HG03558 (cell line): ENCODE data around the gene PTH1R.

Experiments
- ATAC-seq: cut with Tn5 transposase; IDR thresholded peaks from one replicate; pipeline ENCODE4 v1.9.1; 2021; ENCODE audit warnings: moderate number of reproducible peaks; ENCODE audit not compliant: unreplicated experiment; ENCODE audit errors: extremely low read depth

PTH1R gene

DNA sequence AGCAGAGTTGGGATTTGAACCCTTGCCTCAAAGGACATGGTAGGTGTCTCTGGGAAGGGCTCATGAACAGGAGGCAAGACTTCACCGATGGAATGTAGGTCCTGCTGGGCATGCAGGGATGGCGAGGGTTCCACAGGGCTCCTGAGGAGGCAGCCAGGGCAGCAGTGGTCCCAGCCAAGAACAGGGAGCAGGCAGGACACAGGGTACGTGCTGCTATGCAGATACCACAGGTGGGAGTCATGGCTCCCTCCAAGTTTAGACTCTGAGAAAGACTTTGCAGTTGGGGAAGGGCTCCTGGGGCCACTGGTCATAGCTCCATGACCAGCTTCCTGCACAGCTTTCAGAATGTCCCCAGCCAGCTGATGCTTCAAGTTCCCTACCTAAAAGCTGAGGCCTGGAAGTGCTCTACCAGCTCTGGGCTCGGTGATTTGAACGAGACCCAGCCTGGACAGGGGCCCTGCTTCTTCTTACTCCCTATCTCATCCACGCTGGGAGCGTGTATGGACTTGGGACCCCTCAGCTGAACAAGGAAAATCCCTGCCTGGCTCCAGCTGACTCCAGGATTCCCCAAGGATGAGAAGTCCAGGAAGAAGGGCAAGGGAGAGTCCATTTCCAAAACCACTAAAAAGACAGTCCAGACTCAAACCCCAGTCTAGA, 15.0 kb upstream of the PTH1R start:
- no peak for ATAC-seq

DNA sequence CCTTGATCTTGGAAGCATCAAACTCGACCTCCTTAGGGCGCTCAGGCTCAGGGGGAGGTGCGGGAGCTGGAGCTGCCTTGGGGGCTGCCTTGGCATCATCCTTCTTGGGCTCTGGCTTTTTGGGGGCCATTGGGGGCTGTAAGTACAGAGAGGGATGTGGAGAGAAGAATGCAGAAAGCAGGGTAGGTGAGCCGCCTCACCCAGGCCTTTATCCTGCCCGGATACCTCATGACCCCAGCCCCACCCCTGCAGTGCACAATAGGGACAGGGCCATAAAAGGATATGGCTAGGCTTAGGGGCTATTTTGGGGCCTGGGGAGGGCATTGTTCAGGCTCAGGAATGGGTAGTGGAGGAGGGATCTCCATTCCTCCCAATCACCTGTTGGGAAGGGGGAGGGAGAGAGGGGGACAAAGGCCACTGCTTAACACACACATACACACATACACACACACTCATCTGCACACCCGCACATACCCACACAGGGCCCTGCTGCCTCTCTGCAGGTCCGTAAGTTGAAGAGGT, 14.2 kb upstream of the PTH1R start, which contains the start of gene MYL3:
MYL3 (minus strand) TSS at position 184 of the 522 bp plus-strand sequence; CDS start at position 130, 54 bp downstream.
- no peak for ATAC-seq

DNA sequence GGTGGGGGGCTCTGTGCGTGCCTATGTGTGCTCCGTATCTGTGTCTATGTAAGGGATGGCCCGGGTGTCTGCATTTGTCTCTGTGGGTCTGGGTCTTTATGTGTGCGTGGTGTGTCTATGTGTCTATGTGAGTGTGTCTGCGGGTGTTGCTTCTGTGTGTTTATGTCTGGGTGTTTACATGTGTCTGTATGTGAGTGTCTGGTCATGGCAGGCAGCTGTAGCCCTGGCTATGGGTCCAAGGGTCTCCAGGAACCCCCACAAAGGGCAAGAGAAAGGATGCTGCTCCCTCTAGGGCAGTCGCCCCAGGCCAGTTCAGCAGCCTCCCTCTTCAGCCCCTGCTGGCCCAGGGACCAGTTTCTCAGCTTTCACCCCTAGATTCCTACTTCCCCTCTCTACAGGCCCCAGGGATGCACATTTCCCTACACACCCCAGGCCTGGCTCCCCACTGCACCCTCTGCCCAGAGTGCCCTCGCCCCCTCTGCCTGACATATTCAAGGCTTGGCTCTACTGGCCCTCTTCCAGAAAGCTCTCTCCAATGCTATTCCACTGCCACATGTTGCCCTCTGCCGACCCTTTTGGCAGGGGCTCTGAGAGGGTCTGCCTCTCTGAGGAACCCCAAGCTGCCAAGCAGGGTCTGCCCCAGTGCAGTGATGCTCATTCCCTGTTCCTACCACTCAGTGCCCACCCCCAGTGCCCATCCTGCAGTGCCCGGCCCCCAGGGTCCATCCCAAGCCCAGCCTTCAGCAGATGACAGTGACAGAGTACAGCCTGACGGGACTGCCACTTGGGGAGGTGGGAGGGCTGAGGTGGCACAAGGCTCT, 13.2 kb upstream of the PTH1R start:
- no peak for ATAC-seq

DNA sequence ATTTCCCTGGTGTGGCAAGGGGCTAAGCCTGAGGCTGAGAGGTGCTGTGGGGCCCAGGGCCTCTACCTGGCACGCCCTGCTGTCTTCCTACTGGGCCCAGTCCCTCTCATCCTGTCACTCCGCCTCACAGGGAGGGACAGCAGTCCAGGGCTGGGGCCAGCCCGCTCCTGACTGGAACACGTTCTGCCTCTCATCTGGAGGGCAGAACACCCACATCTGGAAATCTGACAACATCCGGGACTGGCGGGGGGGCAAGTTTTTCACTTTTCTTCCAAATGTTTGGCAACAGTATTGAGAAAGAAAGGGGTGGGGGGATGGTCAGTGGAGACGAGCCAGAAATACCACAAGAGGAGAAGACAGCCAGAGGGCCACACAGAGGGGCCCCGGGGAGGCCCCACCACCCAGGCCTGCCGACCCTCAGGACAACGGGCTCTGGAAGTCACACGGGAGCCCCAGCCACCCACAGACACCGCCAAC, 12.5 kb upstream of the PTH1R start:
- no peak for ATAC-seq

DNA sequence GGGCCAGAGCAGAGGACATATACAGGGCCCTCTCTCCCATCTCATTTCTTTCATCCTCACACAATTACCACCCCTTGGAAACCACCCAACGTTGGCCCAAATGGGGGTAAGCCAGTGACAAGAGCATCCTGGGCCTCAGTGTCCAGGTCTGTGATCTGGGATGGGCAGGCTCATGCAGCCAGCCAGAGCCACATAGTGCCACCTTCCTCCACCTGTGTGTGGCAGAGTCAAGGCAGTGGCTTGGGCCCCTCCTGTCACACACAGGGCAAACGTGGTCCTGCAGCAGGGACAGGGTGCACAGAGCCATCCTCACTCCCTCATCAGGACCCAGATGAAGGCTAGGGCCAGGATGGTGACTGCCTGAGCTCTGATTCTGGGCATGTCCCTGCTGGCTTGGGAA, 12.0 kb upstream of the PTH1R start:
- ATAC-seq: no peak

DNA sequence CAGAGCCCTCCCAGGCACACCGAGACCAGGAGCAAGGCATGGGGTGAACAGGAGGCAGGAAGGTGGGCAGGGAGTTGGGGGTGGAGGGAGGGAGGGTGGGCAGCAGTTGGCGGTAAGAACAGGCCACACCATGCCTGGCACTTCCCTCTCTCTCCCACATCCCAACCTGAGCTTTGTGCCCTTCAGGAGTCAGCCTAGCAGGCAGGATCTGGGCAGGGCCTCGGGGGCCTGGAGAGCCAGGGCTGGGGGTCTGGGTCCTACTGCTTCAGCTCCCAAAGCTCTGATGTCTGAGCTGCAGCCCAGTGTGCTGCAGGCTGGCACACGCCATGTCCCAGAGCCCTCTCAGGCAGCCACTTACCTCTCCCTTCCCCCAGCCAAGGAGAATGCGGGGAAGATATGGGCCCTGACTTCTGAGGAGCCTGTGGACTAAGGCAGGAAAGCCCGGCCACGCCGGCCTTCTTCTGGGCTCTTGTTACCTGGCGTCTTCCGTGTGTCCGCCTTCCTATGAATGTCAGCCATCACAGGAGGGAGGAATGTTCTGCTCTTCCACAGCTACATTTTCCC, 11.4 kb upstream of the PTH1R start:
- ATAC-seq: no peak

DNA sequence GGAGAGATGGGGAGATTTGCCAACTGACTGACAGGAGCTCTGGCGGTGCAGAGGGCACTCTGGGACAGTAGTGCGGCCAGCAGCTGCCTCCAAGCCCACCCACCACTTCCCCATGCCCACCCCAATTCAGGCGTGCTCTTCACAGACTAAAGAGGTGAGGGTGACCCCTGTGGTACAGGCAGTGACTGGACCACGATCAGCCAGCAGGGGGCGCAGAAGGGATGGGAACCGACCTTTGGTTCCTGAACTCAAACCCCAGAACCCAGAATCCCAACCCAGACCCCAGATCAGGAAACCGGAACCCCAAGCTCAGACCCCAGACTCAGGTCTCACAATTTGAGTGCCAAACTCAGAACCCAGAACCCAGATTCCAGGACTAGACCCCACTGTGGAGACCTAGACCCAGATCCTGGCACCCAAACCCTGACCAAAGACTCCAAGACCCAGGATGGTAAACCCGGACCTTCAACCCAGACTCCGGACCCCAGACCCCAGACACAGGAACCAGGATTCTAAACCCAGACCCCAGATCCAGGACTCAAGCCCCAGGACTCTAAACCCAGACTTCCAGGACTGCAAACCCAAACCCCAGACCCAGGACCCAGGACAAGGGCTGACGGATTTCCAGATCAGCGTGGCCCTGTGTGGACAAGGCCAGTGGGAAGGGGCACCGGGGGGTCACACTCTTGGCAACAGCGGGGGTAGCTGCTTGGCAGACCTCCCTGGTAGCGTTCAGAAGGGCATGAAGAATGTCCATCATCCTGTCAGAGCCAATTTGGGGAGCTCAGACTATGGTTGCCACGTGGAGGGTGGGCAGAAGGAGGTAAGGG, 10.6 kb upstream of the PTH1R start:
- ATAC-seq: no peak

DNA sequence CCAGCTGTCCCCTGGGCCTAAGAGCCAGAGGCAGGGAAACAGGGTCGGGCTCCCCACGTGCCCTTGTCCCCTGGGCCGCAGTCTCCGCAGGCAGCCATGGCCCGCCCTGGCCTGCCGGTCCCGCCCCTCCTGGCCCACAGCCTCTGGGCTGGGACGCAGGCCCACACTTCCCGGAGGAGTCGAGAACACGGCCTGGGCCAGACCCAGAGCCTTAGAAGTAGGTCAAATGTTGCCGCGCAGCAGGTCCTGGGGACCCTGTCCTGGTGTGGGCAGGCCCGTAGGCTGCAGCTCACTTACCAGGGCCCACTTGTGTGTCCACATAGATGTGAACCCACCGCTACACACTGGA, 10.0 kb upstream of the PTH1R start:
- no peak for ATAC-seq

DNA sequence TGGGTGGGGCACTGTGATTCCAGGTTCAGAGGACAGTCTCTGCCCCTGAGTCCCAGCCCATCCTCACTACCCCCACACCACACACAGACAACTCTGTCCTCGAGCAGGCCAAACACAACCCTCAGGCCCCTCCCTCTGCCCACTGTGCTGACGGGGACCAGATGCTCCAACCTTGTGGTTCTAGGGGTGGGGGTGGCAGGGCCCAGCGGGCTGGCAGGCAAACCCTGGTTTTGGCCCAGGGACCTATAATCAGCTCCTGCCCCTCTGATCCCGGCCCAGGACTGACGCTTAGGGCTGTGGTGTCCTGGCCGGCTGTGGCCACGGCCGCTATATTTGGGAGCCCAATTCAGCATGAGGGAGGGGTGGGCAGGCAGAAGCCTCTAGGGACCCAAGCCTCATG, 9.2 kb upstream of the PTH1R start:
- ATAC-seq: no peak

DNA sequence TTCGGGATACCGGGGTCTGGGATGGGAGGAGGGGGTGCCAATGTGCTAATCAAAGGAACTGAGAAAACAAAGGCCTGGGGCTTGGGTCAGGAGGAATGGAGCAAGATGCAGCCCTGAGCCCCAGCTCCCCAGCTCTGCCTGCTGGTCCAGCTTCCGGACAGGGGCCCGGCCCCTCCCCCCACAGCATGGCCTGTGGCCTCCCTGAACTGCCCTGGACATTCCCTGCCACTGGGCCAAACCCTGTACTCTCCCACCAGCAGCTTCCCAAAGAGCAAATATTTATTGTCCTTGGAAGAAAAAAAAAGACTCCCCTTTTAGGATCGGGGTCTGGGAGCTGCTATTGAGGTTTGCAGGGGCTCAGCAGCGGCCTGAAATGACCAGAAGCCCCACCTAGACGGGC, 8.6 kb upstream of the PTH1R start:
- no peak for ATAC-seq

DNA sequence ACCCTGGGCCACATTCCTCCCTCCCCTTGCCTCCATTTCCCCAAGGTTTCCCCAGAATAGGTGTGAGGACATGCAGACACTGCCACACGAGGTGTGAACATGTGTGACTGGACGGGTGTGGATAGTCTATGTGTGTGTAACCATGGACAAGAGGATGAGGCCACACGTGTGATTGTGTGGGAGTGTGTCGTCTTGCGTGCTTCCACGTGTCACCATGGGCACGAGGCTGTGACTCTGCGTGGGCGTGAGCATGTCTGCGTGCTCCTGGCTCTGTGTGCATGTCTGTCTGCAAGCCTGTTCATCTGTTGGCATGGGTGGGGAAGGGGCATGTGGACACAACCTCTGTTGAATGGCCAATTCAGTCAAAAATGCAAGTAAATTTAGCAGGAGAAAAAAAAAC, 8.1 kb upstream of the PTH1R start:
- no peak for ATAC-seq

DNA sequence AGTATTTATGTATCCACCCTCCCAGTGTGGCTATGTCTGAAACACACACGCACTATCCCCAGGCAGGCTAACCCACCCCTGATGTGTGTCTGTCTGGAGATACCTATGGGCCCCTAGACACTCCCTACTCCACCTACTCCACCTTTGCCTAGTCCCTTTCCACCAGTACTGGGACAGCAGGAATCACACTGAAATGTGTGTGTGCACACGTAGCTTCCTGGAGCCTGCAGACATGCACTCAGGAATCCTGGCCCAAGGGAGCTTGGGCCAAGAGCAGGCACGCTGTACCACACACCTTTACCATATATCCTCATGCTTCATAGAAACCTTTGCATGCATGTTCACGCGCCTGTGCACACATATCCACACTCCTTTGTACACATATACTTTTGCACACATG, 6.9 kb upstream of the PTH1R start:
- ATAC-seq: no peak

DNA sequence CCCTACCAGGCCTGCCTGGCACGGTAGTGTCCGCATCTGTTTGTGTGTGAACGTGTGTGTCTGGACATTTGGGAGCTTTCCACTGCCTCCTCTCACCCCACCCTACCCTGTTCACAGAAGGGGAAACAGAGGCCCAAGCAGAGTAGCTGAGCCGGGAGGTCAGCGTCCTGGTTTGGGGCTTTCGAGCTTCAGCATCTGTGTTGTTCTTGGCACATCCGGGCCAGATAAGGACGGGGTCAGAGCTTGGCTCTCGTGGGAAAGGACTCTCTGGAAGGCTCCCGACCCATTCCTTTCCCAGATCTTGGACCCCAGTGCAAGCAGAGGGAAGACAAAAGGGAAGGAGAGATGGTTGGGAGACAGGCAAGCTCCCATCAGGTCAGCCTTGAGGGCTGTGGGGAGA, 6.3 kb upstream of the PTH1R start:
- no peak for ATAC-seq

DNA sequence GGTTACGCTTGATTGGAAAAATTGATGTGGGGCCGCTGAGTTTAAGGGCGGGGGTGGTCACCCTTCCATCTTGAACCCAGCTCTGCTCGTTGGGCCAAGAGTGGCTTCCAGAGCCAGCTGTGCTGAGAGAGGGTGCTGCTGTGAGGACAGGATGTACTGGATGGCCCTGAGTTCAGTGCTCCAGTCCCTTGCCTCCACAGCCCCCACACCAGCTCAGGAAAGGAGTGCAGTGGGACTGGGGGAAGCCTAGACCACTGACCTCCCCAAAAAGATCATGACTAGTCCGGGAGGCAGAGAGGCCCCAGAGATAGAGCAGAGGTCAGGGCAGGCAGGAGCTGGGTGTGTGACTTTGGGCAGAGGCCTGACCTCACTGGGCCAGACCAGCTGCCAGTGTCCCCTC, 4.0 kb upstream of the PTH1R start:
- no peak for ATAC-seq

DNA sequence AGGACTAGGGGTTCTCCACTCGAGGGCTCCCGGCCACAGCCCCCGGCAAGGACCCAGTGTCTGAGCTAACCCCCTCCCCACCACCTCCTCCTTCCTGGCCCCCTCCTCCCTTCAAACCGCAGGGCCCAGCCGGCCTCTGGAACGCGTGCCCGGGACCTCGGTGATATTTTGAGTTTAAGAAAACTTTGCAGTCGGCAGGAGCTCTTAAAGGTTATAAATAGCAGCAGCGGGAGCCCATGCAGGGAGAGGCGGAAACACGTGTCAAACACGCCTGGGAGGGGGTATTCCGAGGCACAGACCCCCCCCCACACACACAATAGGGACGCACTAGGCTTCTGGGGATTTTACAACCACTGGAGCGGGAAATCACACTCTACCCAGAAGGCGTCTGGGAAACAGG, 3.1 kb upstream of the PTH1R start:
- ATAC-seq: no peak

DNA sequence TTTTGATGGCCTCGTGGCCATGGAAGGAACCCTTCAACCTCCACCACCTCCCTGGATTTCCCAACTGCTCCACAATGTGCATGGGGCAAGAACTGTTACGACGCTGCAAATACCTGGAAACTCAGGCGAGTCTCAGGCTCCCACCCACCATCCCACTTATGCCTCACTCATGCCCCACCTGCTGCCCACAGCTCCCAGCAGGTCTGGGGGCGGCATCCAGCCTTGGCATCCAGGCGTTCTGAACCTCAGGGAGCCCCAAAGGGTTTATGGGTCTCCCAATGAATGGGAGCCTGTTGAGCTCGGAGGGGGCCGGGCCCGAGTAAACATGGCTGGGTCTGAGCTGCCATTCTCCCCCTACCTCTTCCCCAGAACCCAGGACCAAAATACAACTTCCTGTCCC, 2.0 kb upstream of the PTH1R start:
- no peak for ATAC-seq

DNA sequence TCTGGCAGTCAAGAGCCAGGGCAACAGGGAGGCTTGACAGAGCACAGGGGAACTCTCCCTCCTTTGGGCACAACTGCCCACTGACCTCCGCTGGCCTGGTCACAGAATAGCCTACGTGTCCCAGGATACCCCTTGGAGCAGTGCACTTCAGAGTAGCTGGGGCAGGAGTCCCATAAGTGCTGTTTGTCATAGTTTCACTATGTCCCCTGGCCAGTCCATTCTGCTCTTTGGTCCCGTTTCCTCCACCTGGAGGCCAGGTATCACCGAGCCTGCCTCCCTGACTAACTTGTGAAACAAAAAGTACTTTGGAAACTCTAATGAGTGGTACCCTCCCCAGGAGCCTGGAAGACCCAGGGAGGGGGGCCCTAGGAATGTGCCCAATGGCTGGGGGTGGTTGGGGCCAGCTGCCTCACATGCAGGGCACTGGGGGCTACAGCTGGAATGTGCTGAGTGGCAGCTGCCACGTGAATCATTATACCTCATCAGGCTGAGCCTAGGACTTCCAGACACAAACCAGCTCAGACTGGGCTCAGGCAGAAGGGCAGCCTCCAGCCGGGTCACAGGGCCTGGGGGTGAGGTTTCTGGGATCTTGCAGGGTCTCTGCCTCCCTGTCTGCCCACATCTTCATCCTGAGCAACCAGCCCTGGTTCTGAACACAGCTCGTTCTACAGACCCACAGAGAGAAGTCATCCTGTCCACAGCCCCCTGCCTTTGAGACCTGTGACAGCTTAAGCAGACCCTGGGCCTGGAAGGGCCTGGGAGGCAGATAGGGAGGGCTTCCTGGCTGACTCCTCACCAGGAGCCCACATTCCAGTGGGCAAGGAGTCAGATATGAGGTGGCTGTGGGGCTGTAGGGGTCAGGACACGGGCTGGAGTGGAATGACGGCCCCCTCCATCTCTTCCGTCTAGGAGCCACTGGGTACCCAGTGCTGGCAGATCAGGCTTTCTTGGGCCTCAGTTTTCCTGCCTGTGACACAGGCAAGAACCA, 914 bp upstream of the PTH1R start:
- ATAC-seq: no peak

DNA sequence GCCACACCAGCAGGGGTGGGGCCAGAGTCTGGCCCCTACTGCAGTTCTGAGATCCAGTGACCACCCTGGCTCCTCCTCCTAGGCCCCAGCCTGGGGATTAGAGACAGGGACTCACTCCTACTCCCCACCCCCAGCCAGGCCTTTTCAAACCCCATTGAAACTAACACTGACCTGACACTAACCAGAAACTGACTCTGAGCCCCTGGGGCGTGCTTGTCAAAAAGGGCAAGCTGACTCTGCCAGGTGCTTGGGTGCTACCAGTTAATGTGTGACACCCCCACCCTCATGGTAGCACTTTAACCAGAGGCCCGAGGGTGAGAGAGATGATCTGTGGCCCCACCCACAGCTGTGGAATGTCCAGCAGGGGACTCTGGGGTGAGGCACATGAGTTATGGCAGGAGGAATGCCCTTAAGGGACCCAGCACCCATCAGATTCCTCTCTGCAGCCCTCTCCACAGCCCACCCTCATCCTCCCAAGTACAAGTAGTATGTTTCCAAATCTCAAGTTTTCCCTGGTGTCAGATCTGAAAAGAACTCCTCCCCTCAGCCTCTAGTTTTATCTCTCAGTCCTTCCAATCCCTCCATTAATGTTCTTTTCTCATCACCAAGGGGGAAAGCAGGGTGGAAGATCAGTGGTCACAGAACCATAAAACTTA, 1.4 kb downstream of the PTH1R start:
- no peak for ATAC-seq
